GM23248 (cell line): ENCODE data around the gene SURF6. TPM values are rescaled to one million over a fixed set of nuclear protein-coding genes. Genes with fewer than 3 reads are reported as not detected.
"Not testable (repeated sequence)": the region's sequence is repeated elsewhere in the genome, so short reads cannot be mapped to it uniquely, and the experiment has no call there.

Source experiments
- DNase-seq: peaks from one replicate; pipeline ENCODE4 v3.0.0-alpha.2; 2015
- H2AFZ ChIP-seq: fragments of 200-600 bp; sonication (generic); 2 replicates; pipeline ENCODE4 v1.6.1; 2016; ENCODE audit warnings: antibody characterized with exemption
- H3F3A ChIP-seq: fragments of 200-600 bp; sonication (generic); 2 replicates; pipeline ENCODE4 v1.6.1; 2016; ENCODE audit warnings: mild to moderate bottlenecking, antibody characterized with exemption, mixed run types; ENCODE audit not compliant: insufficient read depth
- H3K27ac ChIP-seq: fragments of 200-600 bp; sonication (generic); 2 replicates; pipeline ENCODE4 v1.5.1; 2016; ENCODE audit warnings: mild to moderate bottlenecking
- H3K27me3 ChIP-seq: fragments of 200-600 bp; sonication (generic); replicated peaks from 2 replicates; pipeline ENCODE4 v1.6.1; 2016; ENCODE audit warnings: mild to moderate bottlenecking; ENCODE audit not compliant: insufficient read depth
- H3K36me3 ChIP-seq: fragments of 200-600 bp; sonication (generic); 2 replicates; pipeline ENCODE4 v1.6.1; 2016; ENCODE audit warnings: low read depth, mild to moderate bottlenecking
- H3K4me1 ChIP-seq: fragments of 200-600 bp; sonication (generic); 2 replicates; pipeline ENCODE4 v1.6.1; 2016; ENCODE audit warnings: mild to moderate bottlenecking; ENCODE audit not compliant: insufficient read depth
- H3K4me2 ChIP-seq: fragments of 200-600 bp; sonication (generic); one replicate; pipeline ENCODE4 v1.6.1; 2016; ENCODE audit warnings: mild to moderate bottlenecking; ENCODE audit not compliant: unreplicated experiment
- H3K4me3 ChIP-seq: fragments of 200-600 bp; sonication (generic); 2 replicates; pipeline ENCODE4 v1.5.1; 2016; ENCODE audit warnings: mild to moderate bottlenecking
- H3K79me2 ChIP-seq: fragments of 200-600 bp; sonication (generic); 2 replicates; pipeline ENCODE4 v1.6.1; 2016; ENCODE audit warnings: mild to moderate bottlenecking; ENCODE audit not compliant: insufficient read depth
- H3K9ac ChIP-seq: fragments of 200-600 bp; sonication (generic); 2 replicates; pipeline ENCODE4 v1.6.1; 2016; ENCODE audit warnings: mild to moderate bottlenecking
- H3K9me2 ChIP-seq: fragments of 200-600 bp; sonication (generic); 2 replicates; pipeline ENCODE4 v1.6.1; 2016; ENCODE audit warnings: mixed run types, mild to moderate bottlenecking, moderate library complexity; ENCODE audit not compliant: insufficient read depth
- H3K9me3 ChIP-seq: fragments of 200-600 bp; sonication (generic); one replicate; pipeline ENCODE4 v1.6.1; 2017; ENCODE audit warnings: low read depth
- H4K20me1 ChIP-seq: fragments of 200-600 bp; sonication (generic); 2 replicates; pipeline ENCODE4 v1.6.0; 2016; ENCODE audit not compliant: insufficient read depth
- EZH2 ChIP-seq: fragments of 200-600 bp; sonication (generic); IDR thresholded peaks from 2 replicates; pipeline ENCODE4 v1.6.1; 2018; ENCODE audit warnings: antibody characterized with exemption, mild to moderate bottlenecking; ENCODE audit not compliant: insufficient read depth, poor library complexity, severe bottlenecking
- EZH2phosphoT487 ChIP-seq: fragments of 200-600 bp; sonication (generic); IDR thresholded peaks from 2 replicates; pipeline ENCODE4 v1.6.1; 2018; ENCODE audit warnings: antibody characterized with exemption, moderate library complexity, mild to moderate bottlenecking, low read depth; ENCODE audit not compliant: insufficient read depth
- WGBS, 2 experiments: methylation state at CpG; one replicate each; pipeline ENCODE4 v1.1.6; 2015 to 2017; ENCODE audit warnings: low lambda C conversion rate in 2 of 2, low coverage in 1 of 2; ENCODE audit errors: missing lambda C conversion rate in 2 of 2; 5-methylcytosine and 5-hydroxymethylcytosine counted together
- in situ Hi-C: fragments of 300-500 bp; cut with MboI; formaldehyde crosslinking; loops from 2 replicates; pipeline ENCODE4 v1.15.0; 2020
- polyA plus RNA-seq: library from polyadenylated mRNA; unstranded; fragments of >200 nt; fragmentation: Nextera tagmentation; extraction: Ambion mirVana; gene quantifications from 2 replicates; pipeline ENCODE4 v1.2.1, GENCODE V29; 2016
- total RNA-seq: library from RNA; depleted of rRNA; stranded (reverse); fragments of >200 nt; shearing (Covaris generic); gene quantifications from 2 replicates; pipeline ENCODE4 v1.2.3, GENCODE V29; 2014

Gene SURF6
- total and polyA plus RNA-seq, 2 experiments from 2014 or later, result 10.8 to 13.4 TPM

- Histone ChIP-seq H3K36me3 (peaks cover 5% of the 10 kb centered on the region), H3K79me2 (peaks cover 31% of the 10 kb centered on the region), H3K4me2 (no peak overlapping the region), H2AFZ (no peak overlapping the region), H3F3A (peaks cover 43% of the 10 kb centered on the region), H4K20me1 (peaks cover 5% of the 10 kb centered on the region; the same call in 1 of the 2 replicates), H3K9me2 (0 out of 2 replicates have a peak, but pooled peaks cover 5% of the 10 kb centered on the region), H3K4me1 (peaks cover 23% of the 10 kb centered on the region), H3K4me3 (no peak overlapping the region), H3K9ac (no peak overlapping the region), H3K27me3 (no peaks in the 10 kb centered on the region), H3K27ac (peak overlapping the region; percentile 93), H3K9me3 (no peaks in the 10 kb centered on the region)
- in situ Hi-C loops, result no loop called here
- DNase-seq, result peak; percentile 79
- TF ChIP-seq EZH2, result no peak
- TF ChIP-seq EZH2phosphoT487, result no peak
- WGBS, 2 experiments, result 3 to 4% methylated on average over 6 of the region's 6 CpGs
Observed at GRCh38 chr9:133377721-133378216, 41.8 kb upstream of the SURF6 start.

GRCh38 chr9:133377280-133377679 lies 41.3 kb upstream of the SURF6 start:
- Histone ChIP-seq H3K4me1 (peaks cover 28% of the 10 kb centered on the region), H3K4me3 (peak overlapping the region; percentile 83), H3K79me2 (peaks cover 35% of the 10 kb centered on the region), H3K4me2 (peak overlapping the region; percentile 85), H3K27ac (peak overlapping the region; percentile 93), H3K9ac (peak overlapping the region; percentile 100; the same call in 1 of the 2 replicates), H3F3A (peaks cover 48% of the 10 kb centered on the region)
- H4K20me1 ChIP-seq, DNase-seq, H2AFZ ChIP-seq, H3K36me3 ChIP-seq, in situ Hi-C loops, H3K9me2 ChIP-seq, H3K9me3 ChIP-seq, H3K27me3 ChIP-seq: not testable (repeated sequence)
- WGBS, 2 experiments, result 48 to 51% methylated on average over 14 of the region's 14 CpGs

GRCh38 chr9:133375724-133376654 lies 40.0 kb upstream of the SURF6 start, which contains the start of the genes STKLD1 and SURF4:
Gene STKLD1 (plus strand): TSS chr9:133376366. CDS start chr9:133376474, 108 bp downstream.
Gene SURF4 (minus strand): TSS chr9:133376060. CDS start chr9:133375969, 91 bp downstream.
- in situ Hi-C loops, result no loop called here
- H3K9me3 ChIP-seq, result no peaks in the 10 kb centered on the region
- peak within 1 kb of the TSS; percentile 75 for H2AFZ ChIP-seq
- peak; percentile 99 for DNase-seq
- no peaks in the 10 kb centered on the region for H3K9me2 ChIP-seq
- peak within 1 kb of the TSS; percentile 83 for H3K4me3 ChIP-seq
- H3K4me1 ChIP-seq, result peaks cover 41% of the 10 kb centered on the region
- peak within 1 kb of the TSS; percentile 100 for H3K9ac ChIP-seq
- peaks cover 48% of the 10 kb centered on the region for H3K79me2 ChIP-seq
- peaks cover 22% of the 10 kb centered on the region; the same call in 1 of the 2 replicates for H4K20me1 ChIP-seq
- TF ChIP-seq EZH2phosphoT487 (no peak), EZH2 (no peak)
- H3K36me3 ChIP-seq, result peaks cover 7% of the 10 kb centered on the region
- H3K27me3 ChIP-seq, result no peaks in the 10 kb centered on the region
- H3K27ac ChIP-seq, result peak within 1 kb of the TSS; percentile 93
- H3K4me2 ChIP-seq, result peak within 1 kb of the TSS; percentile 89
- peaks cover 56% of the 10 kb centered on the region for H3F3A ChIP-seq
- WGBS, 2 experiments, result 1% methylated on average over 42 to 73 of the region's 120 CpGs

GRCh38 chr9:133375116-133375723 lies 39.2 kb upstream of the SURF6 start:
- peak; percentile 77 for DNase-seq
- no peaks in the 10 kb centered on the region for H3K9me2 ChIP-seq
- H4K20me1 ChIP-seq, result peaks cover 29% of the 10 kb centered on the region; the same call in 1 of the 2 replicates
- WGBS, 2 experiments, result 1% methylated on average over 32 to 37 of the region's 39 CpGs
- H3K27ac ChIP-seq, result peak overlapping the region; percentile 93
- H3F3A ChIP-seq, result peaks cover 56% of the 10 kb centered on the region
- TF ChIP-seq EZH2 (no peak), EZH2phosphoT487 (no peak)
- no peaks in the 10 kb centered on the region for H3K27me3 ChIP-seq
- H2AFZ ChIP-seq, result no peak overlapping the region
- H3K4me2 ChIP-seq, result peak overlapping the region; percentile 89
- H3K79me2 ChIP-seq, result peaks cover 56% of the 10 kb centered on the region
- H3K9me3 ChIP-seq, result no peaks in the 10 kb centered on the region
- H3K9ac ChIP-seq, result peak overlapping the region; percentile 100
- peaks cover 7% of the 10 kb centered on the region for H3K36me3 ChIP-seq
- in situ Hi-C loops, result no loop called here
- peak overlapping the region; percentile 83 for H3K4me3 ChIP-seq
- H3K4me1 ChIP-seq, result peaks cover 47% of the 10 kb centered on the region
